HG03460 (cell line): ENCODE data around the gene TSHZ2.
A peak's percentile ranks its signal among the peaks of the same experiment; 100 is the strongest.
"Not testable (repeated sequence)": the region's sequence is repeated elsewhere in the genome, so short reads cannot be mapped to it uniquely, and the experiment has no call there.

Experiments used
- ATAC-seq: cut with Tn5 transposase; IDR thresholded peaks from one replicate; pipeline ENCODE4 v1.9.1; 2021; ENCODE audit not compliant: unreplicated experiment

The TSHZ2 gene

DNA sequence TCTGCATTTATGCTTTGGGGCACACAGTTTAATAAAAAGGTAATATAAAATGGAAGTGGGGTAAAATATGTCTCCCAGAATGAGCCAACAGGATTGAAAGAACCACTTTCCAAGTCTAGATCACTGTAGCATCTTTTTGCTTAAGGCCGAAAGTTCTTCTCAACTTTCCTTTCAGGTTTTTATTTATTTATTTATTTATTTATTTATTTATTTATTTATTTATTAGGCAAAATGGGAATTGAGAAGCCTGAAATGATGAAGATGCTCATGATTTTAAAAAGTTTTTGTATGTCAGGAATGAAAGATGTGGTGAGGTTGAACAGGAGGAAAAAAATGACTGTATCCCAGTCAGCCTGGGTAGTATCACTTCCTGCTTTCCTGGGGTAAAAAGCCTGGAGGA lies 24.0 kb downstream of the TSHZ2 start:
- no peak for ATAC-seq

DNA sequence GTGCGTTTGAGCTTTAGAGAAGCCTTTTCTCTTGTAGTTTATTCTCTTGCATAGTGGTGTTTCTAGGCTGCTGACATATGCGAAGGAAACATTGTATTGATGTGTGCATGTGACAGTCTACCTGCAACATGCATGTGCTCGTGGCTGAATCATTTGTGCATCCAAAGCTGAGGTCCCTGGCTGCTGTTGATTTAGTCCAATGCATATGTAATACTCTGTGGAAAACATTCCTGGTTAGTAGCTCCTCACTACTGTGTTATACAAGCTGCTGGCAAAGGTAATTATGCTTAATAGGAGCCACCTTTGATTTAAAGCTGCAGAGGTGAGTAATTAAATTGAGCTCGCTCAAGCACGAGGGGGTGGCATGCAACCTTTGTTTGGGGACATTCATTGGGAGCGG lies 24.5 kb downstream of the TSHZ2 start:
- no peak for ATAC-seq

DNA sequence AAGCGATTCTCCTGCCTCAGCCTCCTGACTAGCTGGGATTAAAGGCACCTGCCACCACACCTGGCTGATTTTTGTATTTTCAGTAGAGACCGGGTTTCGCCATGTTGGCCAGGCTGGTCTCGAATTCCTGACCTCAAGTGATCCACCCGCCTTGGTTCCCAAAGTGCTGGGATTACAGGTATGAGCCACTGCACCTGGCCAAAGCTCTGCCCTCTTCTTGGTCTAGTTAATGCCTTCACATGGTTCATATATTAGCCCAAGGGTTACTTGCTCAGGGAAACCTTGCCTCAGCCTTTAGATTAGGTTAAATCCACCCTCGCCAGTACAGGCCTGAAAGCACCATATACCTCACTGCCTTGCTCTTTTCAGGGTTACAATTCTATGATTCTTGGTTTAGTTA lies 26.1 kb downstream of the TSHZ2 start:
- no peak for ATAC-seq

DNA sequence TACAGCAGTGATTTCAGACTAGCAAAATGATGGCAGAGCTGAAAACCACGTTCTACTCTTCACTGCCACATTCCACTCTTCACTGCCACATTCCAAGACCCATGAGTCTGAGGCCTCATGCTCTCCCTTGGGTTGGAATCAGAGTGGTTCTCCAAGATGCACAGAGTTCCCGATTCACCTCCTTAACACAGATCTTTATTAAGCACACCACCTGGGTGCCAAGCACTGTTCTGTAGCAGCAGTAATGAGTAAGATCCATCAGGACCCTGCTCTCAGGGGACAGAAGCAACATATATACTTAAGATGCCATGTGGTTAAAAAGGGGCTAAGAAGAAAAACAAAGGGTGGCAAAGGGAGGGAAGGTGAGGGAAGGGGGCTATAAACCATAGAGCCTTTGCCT lies 26.9 kb downstream of the TSHZ2 start:
- ATAC-seq: no peak

DNA sequence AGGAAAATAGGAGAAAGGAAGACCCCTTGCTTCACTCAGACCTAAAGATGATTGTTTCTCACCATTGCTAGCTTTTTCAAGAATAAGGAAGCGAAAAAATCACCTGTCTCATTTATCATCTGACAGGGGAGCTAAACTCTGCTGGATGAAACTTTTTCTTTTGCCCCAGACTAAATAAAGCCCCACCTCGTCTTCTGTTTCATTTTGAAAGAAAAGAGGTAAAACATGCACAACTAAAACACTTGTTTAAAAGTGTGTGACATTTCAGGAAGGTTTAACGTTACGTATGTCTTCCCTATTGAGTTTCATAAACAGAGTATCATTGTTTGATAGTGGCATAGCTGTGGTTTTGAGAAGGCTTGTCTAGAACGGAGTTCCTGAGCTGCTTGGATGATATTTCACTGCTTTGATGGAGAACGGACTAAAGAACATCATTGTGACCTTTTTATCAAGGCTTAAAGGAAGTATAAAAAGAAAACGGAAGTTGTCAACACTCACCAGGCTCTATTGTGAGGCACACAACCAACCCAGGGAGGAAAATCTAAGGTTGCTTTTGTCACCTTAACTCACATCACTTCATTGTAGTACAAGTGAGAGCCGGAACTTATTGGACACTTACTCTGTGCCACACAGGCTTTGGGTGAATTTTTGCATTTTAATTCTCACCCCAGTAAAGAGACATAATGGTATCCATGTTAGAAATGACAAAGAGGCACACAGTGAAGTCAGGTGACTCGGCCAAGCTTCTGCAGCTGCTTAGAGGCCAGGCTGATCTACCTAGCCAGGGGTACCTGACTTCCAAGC lies 29.5 kb downstream of the TSHZ2 start:
- peak; percentile 55 for ATAC-seq

DNA sequence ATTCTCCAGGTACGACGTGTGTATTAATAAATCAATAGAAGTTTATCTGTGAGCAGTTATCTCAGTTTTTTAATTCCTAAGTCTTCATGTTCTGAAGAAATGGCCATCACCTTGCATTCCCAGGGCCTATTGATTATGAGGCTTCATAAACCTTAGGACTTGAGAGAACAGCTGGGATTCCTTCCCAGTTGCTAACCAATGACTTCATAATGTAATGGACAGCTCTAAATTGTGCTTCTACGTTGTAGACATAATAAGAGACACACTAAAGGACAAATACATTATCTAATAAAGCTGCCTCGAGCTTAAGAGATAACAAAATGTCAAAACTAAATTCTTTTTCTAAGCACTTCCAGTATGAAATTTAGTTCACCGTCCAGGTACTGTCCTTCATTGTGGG lies 30.6 kb downstream of the TSHZ2 start:
- no peak for ATAC-seq

DNA sequence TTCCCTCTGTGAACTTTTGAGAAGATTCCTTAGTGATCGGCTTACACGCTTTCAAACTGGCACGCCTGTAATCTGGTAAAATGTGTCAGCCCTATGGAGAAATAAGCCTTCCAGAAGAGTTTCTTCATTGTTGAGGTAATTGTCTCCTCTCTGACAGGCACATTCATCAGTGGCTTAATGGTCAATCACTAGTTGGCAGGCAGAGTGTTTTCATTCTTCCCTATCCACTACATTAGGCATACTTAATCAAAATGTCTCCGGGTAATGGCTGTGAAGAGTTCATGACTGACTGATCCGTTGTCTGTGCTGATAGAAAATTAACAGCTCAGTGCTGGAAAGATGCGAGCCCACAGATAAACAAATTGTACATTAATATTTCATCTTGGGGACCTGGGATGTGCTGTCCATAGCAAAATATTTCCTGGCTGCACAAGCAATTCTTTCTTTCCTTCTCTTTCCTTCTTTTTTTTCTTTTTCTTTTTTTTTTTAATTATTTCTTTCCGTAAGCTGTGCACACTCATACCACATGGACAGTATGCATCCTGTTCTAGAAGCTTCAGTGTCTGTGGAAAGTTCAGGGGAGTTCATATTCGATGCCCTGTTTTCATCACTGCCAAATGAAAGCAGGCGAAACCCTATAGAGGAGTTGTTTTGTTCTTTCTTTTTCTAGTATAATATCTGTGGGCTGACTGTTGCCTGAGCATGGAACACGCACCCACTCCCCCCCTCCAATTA lies 31.4 kb downstream of the TSHZ2 start:
- no peak for ATAC-seq

DNA sequence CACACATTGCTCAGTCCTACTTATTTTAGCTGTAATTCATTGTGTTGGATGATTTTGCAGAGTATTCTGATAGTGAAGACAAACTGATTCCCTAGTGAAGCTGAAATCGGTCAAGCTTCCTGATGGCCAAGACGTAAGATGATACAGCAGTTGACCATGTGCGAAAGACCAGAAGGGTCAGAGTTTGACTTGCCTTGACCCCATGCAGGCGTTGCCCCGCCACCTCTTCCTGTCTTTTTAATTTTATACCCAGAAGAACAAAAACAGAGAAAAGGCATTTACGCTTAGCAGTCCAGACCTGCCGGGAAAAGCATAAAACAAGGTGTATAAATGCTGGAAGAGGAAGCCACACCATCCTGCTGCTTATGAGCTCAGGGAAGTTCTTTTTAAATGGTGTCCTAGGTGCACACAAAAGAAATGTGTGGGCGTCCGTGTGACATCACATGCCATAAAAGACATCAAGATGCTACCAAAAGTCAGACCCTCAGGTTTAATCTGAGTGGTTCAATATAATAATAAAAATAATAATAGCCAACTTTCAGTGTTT lies 32.2 kb downstream of the TSHZ2 start:
- no peak for ATAC-seq

DNA sequence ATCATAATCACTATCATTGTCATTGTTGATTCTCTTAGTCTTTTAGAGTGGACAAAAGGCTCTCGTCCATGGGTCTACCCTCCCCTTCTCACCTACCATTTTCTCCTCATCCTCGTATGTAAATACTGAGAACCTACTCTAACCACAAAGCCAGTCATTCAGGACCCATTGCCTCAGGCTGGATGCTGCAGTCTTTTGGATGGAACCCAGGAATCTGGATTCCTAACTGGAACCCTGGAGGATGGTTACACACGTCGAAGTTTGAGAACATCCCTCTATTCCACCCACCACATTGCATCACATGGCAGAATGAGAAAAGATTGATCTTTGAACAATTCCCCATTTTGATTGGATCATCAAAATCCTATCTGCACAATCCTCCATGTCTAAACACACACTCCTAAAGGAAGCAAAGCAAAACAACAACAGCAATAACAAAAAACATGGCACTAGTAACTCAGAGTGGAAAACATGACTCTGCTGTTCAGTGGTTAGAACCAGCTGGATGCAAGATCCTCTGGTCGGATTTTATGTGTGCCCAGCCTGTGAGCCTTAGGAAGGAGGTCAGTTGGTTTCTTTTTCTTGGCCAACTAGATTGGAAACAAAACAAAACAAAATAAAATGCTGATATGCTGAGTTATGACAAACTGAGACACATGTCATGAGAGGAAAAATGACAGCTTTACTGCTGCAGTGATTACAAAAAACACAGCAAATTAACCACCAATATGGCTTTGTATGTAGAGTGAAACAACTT lies 38.0 kb downstream of the TSHZ2 start:
- no peak for ATAC-seq

DNA sequence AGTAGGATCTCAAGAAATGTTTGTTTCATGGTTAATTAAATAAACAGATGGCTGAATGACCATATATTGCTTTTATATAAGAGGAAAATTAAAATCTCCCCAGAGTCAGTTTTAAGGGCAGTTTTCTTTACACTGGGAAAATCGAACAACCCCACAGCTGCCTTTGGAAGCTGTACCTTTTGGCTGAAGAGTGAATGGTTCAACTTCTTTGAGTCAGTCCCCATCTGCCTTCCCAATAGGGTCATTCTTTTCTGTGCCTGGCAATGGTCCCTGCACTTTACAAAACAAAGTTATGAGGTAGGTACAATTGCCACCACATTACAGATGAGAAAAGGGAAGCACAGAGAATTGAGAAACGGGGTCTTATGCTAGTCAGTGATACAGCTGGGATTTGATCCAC lies 39.5 kb downstream of the TSHZ2 start:
- no peak for ATAC-seq

DNA sequence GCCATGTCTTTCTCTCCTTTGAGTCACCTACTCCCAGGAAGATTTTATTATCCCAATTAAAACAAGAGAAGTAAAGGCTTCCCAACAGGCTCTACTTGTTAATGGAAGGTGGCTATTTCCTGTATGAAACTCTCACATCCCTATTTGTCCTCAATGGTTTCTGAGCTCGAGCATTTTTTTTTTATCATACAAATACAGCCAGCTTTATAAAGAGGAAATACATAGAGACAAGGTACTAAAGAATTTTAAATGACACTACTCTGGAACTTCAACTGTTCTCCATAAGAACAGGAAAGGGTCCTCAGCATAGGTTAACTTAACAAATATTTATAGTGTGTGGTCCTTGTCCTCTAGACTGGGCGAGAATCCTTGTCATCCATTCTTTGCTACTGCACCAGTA lies 41.0 kb downstream of the TSHZ2 start:
- no peak for ATAC-seq

DNA sequence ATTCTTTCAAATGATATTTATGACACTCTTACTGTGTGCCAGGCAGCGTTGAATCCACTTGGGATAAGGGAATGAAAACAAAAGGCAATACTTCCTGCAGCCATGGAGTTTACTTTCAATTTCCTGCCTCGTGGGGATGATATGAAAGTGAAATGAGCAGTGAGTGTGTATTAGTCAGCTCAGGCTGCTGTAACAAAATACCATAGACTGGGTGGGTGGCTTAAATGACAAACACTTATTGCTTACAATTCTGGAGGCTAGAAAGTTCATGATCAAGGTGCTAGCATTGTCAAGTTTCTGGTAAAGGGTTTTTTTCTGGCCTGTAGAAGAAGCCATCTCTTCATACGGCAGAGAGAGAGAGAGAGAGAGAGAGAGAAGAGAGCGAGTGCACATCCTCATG lies 41.7 kb downstream of the TSHZ2 start:
- no peak for ATAC-seq

DNA sequence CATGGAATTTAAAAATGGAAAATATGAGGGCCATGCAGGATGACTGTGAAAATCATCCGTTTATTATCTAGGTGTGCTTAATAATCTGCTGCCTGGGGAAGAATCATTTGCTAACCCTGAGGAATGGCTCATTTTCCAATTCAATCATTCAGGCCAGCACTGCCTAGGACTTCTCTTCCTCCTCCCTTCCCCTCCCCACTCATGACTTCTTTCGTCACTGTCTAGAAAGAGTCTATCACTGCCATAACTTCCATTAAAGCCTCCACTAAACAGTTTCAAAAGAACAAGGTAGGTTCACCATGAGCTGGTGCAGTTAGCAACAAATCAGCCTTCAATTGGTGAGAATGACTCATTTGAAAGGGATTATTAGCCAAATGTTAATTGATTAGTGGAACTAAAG lies 43.9 kb downstream of the TSHZ2 start:
- no peak for ATAC-seq

DNA sequence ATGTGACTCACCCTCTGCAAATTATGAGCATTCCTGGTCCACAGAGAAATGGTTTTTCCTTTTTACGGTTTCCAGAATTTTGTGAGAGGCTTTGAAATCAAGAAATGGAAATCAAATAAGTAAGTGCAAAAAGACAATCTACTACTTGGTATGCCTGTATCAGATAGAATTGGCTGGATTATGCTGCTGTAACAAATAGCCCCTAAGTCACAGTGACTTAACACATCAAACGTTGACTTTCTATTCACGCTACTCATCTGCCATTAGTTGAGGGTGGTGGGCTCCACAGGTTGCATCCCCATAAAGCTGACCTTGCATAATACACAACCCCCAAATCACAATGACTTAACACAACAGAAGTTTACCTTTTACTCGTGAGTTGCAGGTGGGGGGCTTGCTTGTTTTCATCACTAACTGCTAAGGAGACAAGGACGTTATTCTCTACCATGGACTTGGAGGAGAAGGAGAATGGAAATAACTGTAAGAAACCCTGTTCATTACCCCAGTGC lies 44.4 kb downstream of the TSHZ2 start:
- no peak for ATAC-seq

DNA sequence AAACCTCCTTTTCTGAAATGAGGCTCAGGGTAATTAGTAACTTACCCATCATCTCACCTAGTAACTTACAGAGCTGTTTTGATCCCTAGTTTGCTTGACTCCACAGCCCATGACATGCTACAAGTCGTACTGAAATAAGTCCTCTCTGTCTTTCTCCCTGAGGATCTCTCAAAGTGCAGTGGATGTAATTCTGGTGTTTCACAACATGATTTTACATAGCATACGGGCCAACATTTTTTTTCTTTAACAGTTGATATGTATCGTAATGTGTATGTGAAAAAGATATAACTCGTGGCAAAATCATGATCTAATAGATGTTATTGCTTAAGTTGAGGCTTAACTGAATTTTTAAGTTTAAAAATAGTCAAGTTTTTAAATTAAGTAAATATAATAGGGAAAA lies 45.0 kb downstream of the TSHZ2 start:
- ATAC-seq: no peak

DNA sequence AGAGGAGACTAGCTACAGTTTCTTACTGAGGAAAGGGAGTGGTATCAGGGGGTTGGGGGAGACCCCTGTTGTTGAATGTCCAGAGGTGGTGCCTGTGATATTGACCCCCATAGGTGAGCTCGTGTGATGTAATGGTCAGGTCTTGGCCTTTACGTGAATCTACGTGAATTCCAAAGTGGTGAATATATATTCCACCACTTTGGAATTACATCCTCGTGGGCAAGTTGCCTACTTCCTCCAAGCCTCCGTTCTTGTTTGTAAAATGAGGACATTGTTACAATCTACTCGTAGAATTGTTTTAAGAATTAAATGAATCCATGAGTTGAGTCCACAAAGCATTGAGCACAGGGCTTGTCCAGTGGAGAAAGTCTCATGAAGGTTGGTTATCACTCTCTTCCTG lies 47.3 kb downstream of the TSHZ2 start:
- no peak for ATAC-seq

DNA sequence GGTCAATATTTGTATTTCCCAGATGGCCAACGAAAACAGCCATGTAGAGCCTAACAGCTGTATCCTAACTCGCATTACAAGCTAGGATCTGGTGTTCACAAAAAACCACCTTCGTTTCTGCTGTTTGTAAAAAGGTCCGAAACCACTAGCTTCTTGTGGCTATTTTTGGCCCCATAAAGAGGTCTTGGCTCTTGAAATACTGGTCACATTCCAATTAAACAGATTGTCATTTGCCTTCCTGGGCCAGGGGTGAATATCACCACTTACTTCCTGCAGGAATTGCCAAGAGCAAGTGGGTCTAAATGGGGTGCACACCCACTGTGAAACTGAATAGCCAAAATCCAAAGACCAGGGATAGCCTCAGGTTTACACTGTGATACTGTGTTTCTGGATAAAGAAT lies 48.2 kb downstream of the TSHZ2 start:
- no peak for ATAC-seq

DNA sequence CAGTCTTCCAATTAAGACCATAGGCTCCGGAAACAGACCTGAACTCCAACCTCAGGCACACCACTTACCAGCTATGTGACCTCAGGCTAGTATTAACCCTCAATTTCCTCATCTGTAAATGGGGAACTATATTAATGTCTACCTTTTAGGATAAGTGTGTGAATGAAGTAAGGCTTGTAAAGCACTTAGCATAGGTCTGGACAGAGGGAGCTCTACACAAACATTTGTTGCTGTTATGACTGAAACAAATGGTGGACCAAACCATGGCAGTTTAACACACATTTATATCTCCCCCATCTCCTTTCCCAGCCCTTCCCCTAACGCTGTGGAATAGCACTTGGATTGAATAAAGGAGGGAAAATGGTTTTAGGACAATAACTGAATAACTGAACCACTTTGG lies 48.7 kb downstream of the TSHZ2 start:
- no peak for ATAC-seq

DNA sequence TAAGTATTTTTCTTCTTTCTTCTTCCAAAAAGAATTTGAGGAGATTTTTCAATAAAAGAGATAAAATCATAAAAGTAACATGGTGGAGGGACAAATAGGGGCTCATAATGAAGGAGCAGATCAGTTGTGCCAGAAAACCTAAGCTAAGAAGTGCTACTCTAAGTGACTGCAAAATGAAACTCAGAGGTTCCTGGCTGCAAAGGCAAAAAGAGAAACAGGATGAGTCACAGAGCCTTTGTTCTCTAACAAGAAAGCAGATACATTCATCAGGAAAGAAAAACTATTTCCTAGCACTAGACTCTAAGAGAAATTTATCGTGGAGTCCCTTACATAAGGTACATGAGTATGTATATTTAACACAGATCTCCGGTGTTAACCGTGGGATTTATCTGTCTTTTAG lies 49.8 kb downstream of the TSHZ2 start:
- no peak for ATAC-seq

DNA sequence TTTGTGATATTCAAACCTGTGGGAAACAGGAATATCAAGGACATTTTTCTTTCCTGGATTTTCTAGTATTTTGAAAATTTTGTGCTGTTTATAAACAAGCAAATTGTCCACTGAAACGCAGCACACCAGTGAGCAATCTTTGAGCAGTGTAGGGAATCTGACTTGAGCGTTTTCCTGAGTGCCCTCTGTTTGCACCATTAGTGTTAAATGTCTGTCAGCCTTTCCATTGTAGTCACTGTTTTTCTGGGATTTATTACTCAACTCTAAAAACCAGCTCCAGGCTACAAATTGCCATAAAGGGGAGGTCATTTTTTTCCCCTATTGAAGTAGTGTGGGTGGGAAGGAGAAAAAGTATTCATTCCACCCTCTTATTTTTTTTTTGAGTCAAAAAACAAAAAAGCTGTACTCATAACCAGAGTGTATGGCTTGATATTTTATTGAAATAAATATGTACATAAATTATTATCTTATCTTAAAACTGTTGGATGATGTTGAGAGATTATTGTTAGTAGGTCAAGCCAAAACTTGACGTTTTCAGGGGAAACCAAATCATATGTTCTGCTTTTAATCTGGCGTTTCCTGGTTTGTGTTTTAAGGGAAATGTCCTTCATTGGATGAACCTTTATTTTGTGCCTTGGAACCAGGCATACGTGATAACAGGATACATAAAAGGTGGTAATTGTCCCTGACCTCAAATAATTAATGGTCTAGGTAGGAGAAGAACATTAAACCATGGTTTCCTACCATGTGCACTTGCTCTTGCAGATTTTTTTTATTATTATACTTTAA lies 51.8 kb downstream of the TSHZ2 start:
- ATAC-seq: no peak

DNA sequence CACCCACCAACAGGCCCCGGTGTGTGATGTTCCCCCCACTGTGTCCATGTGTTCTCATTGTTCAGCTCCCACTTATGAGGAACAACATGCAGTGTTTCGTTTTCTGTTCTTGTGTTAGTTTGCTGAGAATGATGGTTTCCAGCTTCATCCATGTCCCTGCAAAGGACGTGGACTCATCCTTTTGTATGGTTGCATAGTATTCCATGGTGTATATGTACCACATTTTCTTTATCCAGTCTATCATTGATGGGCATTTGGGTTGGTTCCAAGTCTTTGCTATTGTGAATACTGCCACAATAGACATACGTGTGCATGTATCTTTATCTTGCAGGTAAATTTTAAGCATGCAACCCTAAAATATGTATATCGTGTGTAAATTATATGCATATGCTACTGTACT lies 52.5 kb downstream of the TSHZ2 start:
- ATAC-seq: not testable (repeated sequence)
